SK-N-SH (cell line): ENCODE results near the gene PABPN1L. TPM values are rescaled to one million over a fixed set of nuclear protein-coding genes. Genes with fewer than 3 reads are reported as not detected.

Experiments used
- CTCF ChIA-PET: fragments of 300-600, 350-600 bp; formaldehyde crosslinking; extraction: SDS; loops from one replicate; lab custom pipeline; 2021; lab: Yijun Ruan, JAX
- POLR2A ChIA-PET: fragments of 350-600 bp; sonication (Branson Sonifier 250); formaldehyde crosslinking; extraction: SDS; loops from one replicate; lab custom pipeline; 2020; ENCODE audit warnings: antibody characterized with exemption, inconsistent platforms; lab: Yijun Ruan, JAX
- DNase-seq: peaks from one replicate; pipeline ENCODE4 v3.0.0; 2012
- H2AFZ ChIP-seq: fragments of 200-600 bp; sonication (generic); 2 replicates; pipeline ENCODE4 v1.8.1; 2016; ENCODE audit warnings: antibody characterized with exemption, mild to moderate bottlenecking, low read depth
- H3F3A ChIP-seq: fragments of 200-600 bp; sonication (generic); replicated peaks from 2 replicates; pipeline ENCODE3; 2016; ENCODE audit warnings: antibody characterized with exemption, mild to moderate bottlenecking; ENCODE audit not compliant: insufficient read depth
- H3K27ac ChIP-seq, 2 experiments: fragments of 200-500 bp in 1 of 2; fragments of 200-600 bp in 1 of 2; sonication (Bioruptor generic) in 1 of 2; sonication (generic), shearing (Covaris generic) in 1 of 2; 2 replicates each; pipeline versions ENCODE4 v1.5.1 to v1.6.1; 2014 to 2016; ENCODE audit warnings: low read depth in 2 of 2, inconsistent platforms in 1 of 2, low read length in 1 of 2, mild to moderate bottlenecking in 1 of 2, mixed read lengths in 1 of 2
- H3K27me3 ChIP-seq: fragments of 200-600 bp; sonication (generic), shearing (Covaris generic); 2 replicates; pipeline ENCODE4 v1.6.1; 2016; ENCODE audit warnings: mixed run types; ENCODE audit not compliant: insufficient read depth
- H3K36me3 ChIP-seq, 2 experiments: fragments of 200-500 bp in 1 of 2; fragments of 200-600 bp in 1 of 2; sonication (Bioruptor generic) in 1 of 2; sonication (generic) in 1 of 2; replicated peaks in 1 of 2; 2 replicates each; pipeline versions ENCODE3 to v1.5.1; 2014 to 2016; ENCODE audit warnings: low read length in 1 of 2, mild to moderate bottlenecking in 1 of 2; ENCODE audit not compliant: insufficient read depth in 2 of 2, control insufficient read depth in 1 of 2
- H3K4me1 ChIP-seq, 2 experiments: fragments of 200-500 bp in 1 of 2; fragments of 200-600 bp in 1 of 2; sonication (Bioruptor generic) in 1 of 2; sonication (generic), shearing (Covaris generic) in 1 of 2; 2 replicates each; pipeline versions ENCODE4 v1.5.1 to v1.6.1; 2014 to 2016; ENCODE audit warnings: low read depth in 1 of 2, low read length in 1 of 2, mixed run types in 1 of 2; ENCODE audit not compliant: insufficient read depth in 2 of 2, control insufficient read depth in 1 of 2
- H3K4me2 ChIP-seq: fragments of 200-600 bp; sonication (generic), shearing (Covaris generic); 2 replicates; pipeline ENCODE4 v1.6.1; 2017; ENCODE audit warnings: mixed run types
- H3K4me3 ChIP-seq, 2 experiments: fragments of 200-500 bp in 1 of 2; fragments of 200-600 bp in 1 of 2; sonication (Bioruptor generic) in 1 of 2; sonication (generic), shearing (Covaris generic) in 1 of 2; 2 replicates each; pipeline versions ENCODE4 v1.5.1 to v1.8.1; 2014 to 2016; ENCODE audit warnings: low read depth in 2 of 2, inconsistent platforms in 1 of 2, low read length in 1 of 2, mild to moderate bottlenecking in 1 of 2, mixed read lengths in 1 of 2, moderate library complexity in 1 of 2
- H3K79me2 ChIP-seq: fragments of 200-600 bp; sonication (generic); 2 replicates; pipeline ENCODE4 v1.8.1; 2017; ENCODE audit warnings: mild to moderate bottlenecking; ENCODE audit not compliant: insufficient read depth
- H3K9ac ChIP-seq: fragments of 200-600 bp; sonication (generic); 2 replicates; pipeline ENCODE4 v1.6.1; 2017; ENCODE audit warnings: mixed run types
- H3K9me2 ChIP-seq: fragments of 200-600 bp; sonication (generic); 2 replicates; pipeline ENCODE4 v1.6.1; 2017; ENCODE audit warnings: mixed run types
- H3K9me3 ChIP-seq: fragments of 200-600 bp; sonication (generic); 2 replicates; pipeline ENCODE4 v1.6.1; 2017; ENCODE audit warnings: mixed run types, mild to moderate bottlenecking, moderate library complexity
- H4K20me1 ChIP-seq: fragments of 200-600 bp; sonication (generic); 2 replicates; pipeline ENCODE4 v1.6.1; 2017; ENCODE audit warnings: mild to moderate bottlenecking, mixed run types; ENCODE audit not compliant: insufficient read depth
- CHD2 ChIP-seq: fragments of 150-350 bp; IDR thresholded peaks from 2 replicates; pipeline ENCODE4 v1.6.1; 2018; ENCODE audit warnings: low read length; ENCODE audit not compliant: partially characterized antibody
- EZH2phosphoT487 ChIP-seq: fragments of 200-600 bp; sonication (generic); IDR thresholded peaks from 2 replicates; pipeline ENCODE4 v1.6.1; 2017; ENCODE audit warnings: low read depth, mixed run types, mild to moderate bottlenecking, antibody characterized with exemption, moderate library complexity, borderline replicate concordance
- FOSL2 ChIP-seq: IDR thresholded peaks from 2 replicates; pipeline ENCODE4 v1.4.0; 2012; ENCODE audit warnings: low read depth, mild to moderate bottlenecking, moderate library complexity, borderline replicate concordance
- MEF2A ChIP-seq: IDR thresholded peaks from 2 replicates; pipeline ENCODE4 v1.4.0; 2012; ENCODE audit warnings: low read depth, borderline replicate concordance
- MXI1 ChIP-seq: IDR thresholded peaks from 2 replicates; pipeline ENCODE4 v1.6.1; 2012; ENCODE audit warnings: mild to moderate bottlenecking, low read depth, low read length, improper control_type of control experiment
- NRF1 ChIP-seq: IDR thresholded peaks from 2 replicates; pipeline ENCODE4 v1.6.1; 2012; ENCODE audit warnings: low read depth, mild to moderate bottlenecking, low read length
- REST ChIP-seq: IDR thresholded peaks from 2 replicates; pipeline ENCODE4 v1.6.1; 2012; ENCODE audit warnings: mild to moderate bottlenecking, low read depth, low read length, moderate library complexity
- RFX5 ChIP-seq: IDR thresholded peaks from 2 replicates; pipeline ENCODE4 v1.6.1; 2012; ENCODE audit warnings: mild to moderate bottlenecking, improper control_type of control experiment, low read length
- SMC3 ChIP-seq: IDR thresholded peaks from 2 replicates; pipeline ENCODE4 v1.6.1; 2012; ENCODE audit warnings: low read depth, low read length, improper control_type of control experiment
- TCF12 ChIP-seq: IDR thresholded peaks from 2 replicates; pipeline ENCODE4 v1.4.0; 2012
- TEAD4 ChIP-seq: IDR thresholded peaks from 2 replicates; pipeline ENCODE4 v1.4.0; 2012; ENCODE audit warnings: mild to moderate bottlenecking, borderline replicate concordance; ENCODE audit not compliant: insufficient read depth
- YY1 ChIP-seq: IDR thresholded peaks from 2 replicates; pipeline ENCODE4 v1.4.0; 2012; ENCODE audit warnings: low read depth, mild to moderate bottlenecking
- WGBS: methylation state at CpG from one replicate; pipeline ENCODE4 v1.1.6; 2017; ENCODE audit warnings: low lambda C conversion rate; 5-methylcytosine and 5-hydroxymethylcytosine counted together
- polyA plus RNA-seq, 3 experiments: library from polyadenylated mRNA; depleted of rRNA; stranded (reverse); fragments of >200 nt; gene quantifications; 2 replicates each; pipeline ENCODE4 v1.2.3, GENCODE V29; 2012
- TF ChIP-seq, protein P1 (sequence below): IDR thresholded peaks from 2 replicates; pipeline ENCODE4; 2012
- TF ChIP-seq, protein P2 (sequence below): fragments of 150-350 bp; IDR thresholded peaks from 2 replicates; pipeline ENCODE4 v1.6.1; 2016; ENCODE audit warnings: mild to moderate bottlenecking, low read depth, low read length
- TF ChIP-seq, protein P3 (sequence below): fragments of 150-350 bp; IDR thresholded peaks from 2 replicates; pipeline ENCODE4 v1.6.1; 2017; ENCODE audit warnings: antibody characterized with exemption, low read length, low read depth, borderline replicate concordance

The PABPN1L gene
- polyA plus RNA-seq, 1 of the 3 experiments (the other 2 are of a cell fraction), result not detected

DNA sequence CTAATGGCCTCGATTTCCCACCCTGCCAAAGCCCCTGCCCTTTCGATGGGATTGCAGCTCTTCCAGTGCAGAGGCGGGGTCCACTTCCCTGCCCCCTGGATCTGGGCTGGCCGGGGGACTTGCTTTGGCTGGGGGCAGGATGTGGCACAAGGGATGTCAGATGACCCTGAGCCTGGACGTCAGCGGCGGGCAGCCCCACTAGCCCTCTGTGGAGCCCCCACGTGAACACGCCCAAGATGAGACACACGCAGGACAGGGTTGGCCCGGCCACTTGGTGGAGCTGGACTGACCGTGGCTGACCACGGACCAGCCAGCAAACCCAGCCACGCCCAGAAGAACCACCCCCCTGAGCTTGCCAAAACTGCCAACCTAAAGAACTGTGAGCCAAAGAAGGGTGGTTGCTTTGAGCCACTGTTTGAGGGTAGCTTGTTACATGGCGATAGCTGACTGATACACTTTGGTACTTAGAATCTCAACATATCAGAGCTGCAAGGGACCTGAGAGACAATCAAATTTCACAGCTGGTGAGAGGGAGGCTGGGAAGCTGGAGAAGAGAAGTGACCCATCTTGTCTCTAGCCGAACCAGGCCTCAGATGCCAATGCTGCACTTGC is 46.6 kb upstream of the PABPN1L start:
- no peaks in the 10 kb centered on the region for H3K9me3 ChIP-seq
- CTCF ChIA-PET, result interaction anchor here (1.0 kb wide), 1 partner anchor 99 kb away, joined by 3 read pairs; no protein-coding TSS in a partner anchor
- peaks cover 4% of the 10 kb centered on the region for H3F3A ChIP-seq
- TF ChIP-seq, protein P1, sequence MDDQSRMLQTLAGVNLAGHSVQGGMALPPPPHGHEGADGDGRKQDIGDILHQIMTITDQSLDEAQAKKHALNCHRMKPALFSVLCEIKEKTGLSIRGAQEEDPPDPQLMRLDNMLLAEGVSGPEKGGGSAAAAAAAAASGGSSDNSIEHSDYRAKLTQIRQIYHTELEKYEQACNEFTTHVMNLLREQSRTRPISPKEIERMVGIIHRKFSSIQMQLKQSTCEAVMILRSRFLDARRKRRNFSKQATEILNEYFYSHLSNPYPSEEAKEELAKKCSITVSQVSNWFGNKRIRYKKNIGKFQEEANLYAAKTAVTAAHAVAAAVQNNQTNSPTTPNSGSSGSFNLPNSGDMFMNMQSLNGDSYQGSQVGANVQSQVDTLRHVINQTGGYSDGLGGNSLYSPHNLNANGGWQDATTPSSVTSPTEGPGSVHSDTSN, result no peak
- TF ChIP-seq, protein P2, sequence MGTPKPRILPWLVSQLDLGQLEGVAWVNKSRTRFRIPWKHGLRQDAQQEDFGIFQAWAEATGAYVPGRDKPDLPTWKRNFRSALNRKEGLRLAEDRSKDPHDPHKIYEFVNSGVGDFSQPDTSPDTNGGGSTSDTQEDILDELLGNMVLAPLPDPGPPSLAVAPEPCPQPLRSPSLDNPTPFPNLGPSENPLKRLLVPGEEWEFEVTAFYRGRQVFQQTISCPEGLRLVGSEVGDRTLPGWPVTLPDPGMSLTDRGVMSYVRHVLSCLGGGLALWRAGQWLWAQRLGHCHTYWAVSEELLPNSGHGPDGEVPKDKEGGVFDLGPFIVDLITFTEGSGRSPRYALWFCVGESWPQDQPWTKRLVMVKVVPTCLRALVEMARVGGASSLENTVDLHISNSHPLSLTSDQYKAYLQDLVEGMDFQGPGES, result no peak
- TF ChIP-seq NRF1 (no peak), SMC3 (no peak), TCF12 (no peak), RFX5 (no peak), FOSL2 (no peak), CHD2 (no peak), MXI1 (no peak), EZH2phosphoT487 (no peak)
- H3K4me3 ChIP-seq, result no peak overlapping the region
- WGBS, result 75% methylated on average over 16 of the region's 16 CpGs
- H3K9ac ChIP-seq, result no peak overlapping the region
- no peak for DNase-seq
- peaks cover 28% of the 10 kb centered on the region for H3K27me3 ChIP-seq
- no peaks in the 10 kb centered on the region for H3K9me2 ChIP-seq
- no peak overlapping the region for H2AFZ ChIP-seq
- H3K79me2 ChIP-seq, result no peaks in the 10 kb centered on the region
- no peaks in the 10 kb centered on the region for H4K20me1 ChIP-seq
- POLR2A ChIA-PET, result no interaction called here
- no peaks in the 10 kb centered on the region for H3K36me3 ChIP-seq
- H3K4me1 ChIP-seq, result peaks cover 0 to 6% of the 10 kb centered on the region in 2 experiments; a peak in 1 of 4 replicates
- H3K4me2 ChIP-seq, result no peak overlapping the region
- H3K27ac ChIP-seq, result no peak overlapping the region

DNA sequence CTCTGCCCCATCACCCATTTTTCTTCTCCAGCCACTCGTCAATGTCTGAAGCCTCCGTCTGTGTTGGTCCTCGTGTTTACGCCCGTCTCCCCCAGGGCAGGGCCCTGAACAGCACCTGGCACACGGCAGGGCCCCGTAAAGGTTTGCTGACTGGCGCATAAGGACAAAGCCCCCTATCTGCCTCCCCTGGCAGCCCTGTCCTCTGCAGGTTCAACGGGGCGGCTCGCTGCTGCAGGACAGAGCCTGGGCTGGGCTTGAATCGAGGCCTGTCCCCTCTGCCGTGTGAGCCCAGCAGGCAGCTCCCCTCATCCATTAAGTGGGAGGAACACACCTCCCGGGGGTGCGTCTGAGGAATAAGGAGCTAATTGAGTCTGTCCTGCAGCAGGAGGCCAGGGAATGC is 46.1 kb upstream of the PABPN1L start:
- H3K36me3 ChIP-seq, result no peaks in the 10 kb centered on the region
- TF ChIP-seq, protein P3, sequence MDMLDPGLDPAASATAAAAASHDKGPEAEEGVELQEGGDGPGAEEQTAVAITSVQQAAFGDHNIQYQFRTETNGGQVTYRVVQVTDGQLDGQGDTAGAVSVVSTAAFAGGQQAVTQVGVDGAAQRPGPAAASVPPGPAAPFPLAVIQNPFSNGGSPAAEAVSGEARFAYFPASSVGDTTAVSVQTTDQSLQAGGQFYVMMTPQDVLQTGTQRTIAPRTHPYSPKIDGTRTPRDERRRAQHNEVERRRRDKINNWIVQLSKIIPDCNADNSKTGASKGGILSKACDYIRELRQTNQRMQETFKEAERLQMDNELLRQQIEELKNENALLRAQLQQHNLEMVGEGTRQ, result no peak
- TF ChIP-seq NRF1 (no peak), YY1 (no peak), FOSL2 (no peak), REST (no peak), TEAD4 (no peak), MEF2A (no peak)
- ChIA-PET CTCF (interaction anchor here (1.0 kb wide), 1 partner anchor 99 kb away, joined by 3 read pairs; no protein-coding TSS in a partner anchor), POLR2A (no interaction called here)
- no peak overlapping the region for H3K27ac ChIP-seq
- H3K4me2 ChIP-seq, result no peak overlapping the region
- H3K4me1 ChIP-seq, result peaks cover 0 to 6% of the 10 kb centered on the region in 2 experiments; a peak in 1 of 4 replicates
- no peaks in the 10 kb centered on the region for H3K79me2 ChIP-seq
- 33% methylated on average over 11 of the region's 15 CpGs for WGBS
- no peak for DNase-seq
- no peaks in the 10 kb centered on the region for H3K9me2 ChIP-seq
- H4K20me1 ChIP-seq, result no peaks in the 10 kb centered on the region
- no peak overlapping the region for H3K9ac ChIP-seq
- H3K4me3 ChIP-seq, result no peak overlapping the region
- peaks cover 28% of the 10 kb centered on the region for H3K27me3 ChIP-seq
- H3K9me3 ChIP-seq, result no peaks in the 10 kb centered on the region
- peaks cover 4% of the 10 kb centered on the region for H3F3A ChIP-seq
- H2AFZ ChIP-seq, result no peak overlapping the region
